ENCODE data around the gene CCDC191. TPM values are rescaled to one million over a fixed set of nuclear protein-coding genes. Genes with fewer than 3 reads are reported as not detected.

CCDC191 gene
- total RNA-seq, 4 donors from 2014 or later = 4.1 to 9.8 (median 7.0) TPM

DNA sequence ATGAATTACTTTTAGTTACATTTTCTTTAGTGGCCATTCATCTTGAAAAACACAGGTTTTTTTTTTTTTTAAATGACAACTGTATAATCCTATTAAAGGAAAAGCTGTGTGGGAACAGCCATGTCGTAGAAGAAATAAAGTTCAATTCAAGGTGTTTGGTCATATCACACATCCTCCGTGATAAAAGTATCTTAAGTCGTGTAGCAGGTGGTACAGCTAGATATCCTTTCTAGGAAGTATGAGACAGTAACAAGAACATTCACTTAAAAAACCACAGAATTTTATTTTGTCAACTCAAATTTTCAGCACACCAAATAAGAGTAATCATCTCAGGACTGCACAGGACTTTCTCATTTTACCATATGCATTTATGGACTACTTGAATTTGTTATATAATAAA, 92.4 kb downstream of the CCDC191 start:
- no peak for DNase-seq
- no peaks in the 10 kb centered on the region for H3K36me3 ChIP-seq
- no peak overlapping the region for H3K27ac ChIP-seq
- H3K9me3 ChIP-seq = no peaks in the 10 kb centered on the region
- no peak for TF ChIP-seq POLR2A (IDR thresholded peaks at IDR 0.05)
- TF ChIP-seq, protein P1, sequence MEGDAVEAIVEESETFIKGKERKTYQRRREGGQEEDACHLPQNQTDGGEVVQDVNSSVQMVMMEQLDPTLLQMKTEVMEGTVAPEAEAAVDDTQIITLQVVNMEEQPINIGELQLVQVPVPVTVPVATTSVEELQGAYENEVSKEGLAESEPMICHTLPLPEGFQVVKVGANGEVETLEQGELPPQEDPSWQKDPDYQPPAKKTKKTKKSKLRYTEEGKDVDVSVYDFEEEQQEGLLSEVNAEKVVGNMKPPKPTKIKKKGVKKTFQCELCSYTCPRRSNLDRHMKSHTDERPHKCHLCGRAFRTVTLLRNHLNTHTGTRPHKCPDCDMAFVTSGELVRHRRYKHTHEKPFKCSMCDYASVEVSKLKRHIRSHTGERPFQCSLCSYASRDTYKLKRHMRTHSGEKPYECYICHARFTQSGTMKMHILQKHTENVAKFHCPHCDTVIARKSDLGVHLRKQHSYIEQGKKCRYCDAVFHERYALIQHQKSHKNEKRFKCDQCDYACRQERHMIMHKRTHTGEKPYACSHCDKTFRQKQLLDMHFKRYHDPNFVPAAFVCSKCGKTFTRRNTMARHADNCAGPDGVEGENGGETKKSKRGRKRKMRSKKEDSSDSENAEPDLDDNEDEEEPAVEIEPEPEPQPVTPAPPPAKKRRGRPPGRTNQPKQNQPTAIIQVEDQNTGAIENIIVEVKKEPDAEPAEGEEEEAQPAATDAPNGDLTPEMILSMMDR (IDR thresholded peaks at IDR 0.05) = no peak
- H3K27me3 ChIP-seq = no peaks in the 10 kb centered on the region
- no peak overlapping the region for H3K4me3 ChIP-seq
- no peaks in the 10 kb centered on the region for H3K4me1 ChIP-seq
- intact Hi-C loops (cut with DNase I; ENCODE audit: low total_unique reads) = no loop called here

DNA sequence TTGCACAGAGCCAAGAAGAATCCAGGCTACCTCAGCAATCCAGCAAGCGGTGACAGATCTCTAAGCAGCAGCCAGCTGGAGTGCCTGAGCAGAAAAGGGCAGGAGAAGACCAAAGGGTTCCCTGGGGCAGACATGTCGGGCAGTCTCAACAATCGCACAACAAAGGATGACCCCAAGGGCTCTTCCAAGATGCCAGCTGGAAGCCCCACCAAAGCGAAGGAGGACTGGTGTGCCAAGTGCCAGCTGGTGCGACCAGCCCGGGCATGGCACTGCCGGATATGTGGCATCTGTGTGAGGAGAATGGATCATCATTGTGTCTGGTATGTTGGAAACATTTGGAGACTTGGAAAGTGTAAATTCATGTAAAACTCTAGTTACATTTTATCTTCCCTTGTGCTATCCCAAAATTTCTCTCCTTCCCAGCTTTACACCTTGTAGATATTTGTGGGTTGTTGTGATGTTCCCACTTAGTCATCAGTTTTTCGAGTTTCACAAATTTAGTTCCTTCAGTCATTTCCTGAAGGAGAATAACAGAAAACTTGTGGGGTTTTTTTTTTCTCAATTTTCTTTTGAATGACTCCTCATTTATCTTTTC, 102.1 kb downstream of the CCDC191 start:
- intact Hi-C loops (cut with DNase I; ENCODE audit: low total_unique reads) = no loop called here
- no peak for DNase-seq
- no peak overlapping the region for H3K27ac ChIP-seq
- H3K4me1 ChIP-seq = no peaks in the 10 kb centered on the region
- H3K9me3 ChIP-seq = no peaks in the 10 kb centered on the region
- no peaks in the 10 kb centered on the region for H3K27me3 ChIP-seq
- H3K36me3 ChIP-seq = no peaks in the 10 kb centered on the region
- no peak overlapping the region for H3K4me3 ChIP-seq
- TF ChIP-seq, protein P1 (IDR thresholded peaks at IDR 0.05) = no peak
- TF ChIP-seq POLR2A (IDR thresholded peaks at IDR 0.05) = no peak

DNA sequence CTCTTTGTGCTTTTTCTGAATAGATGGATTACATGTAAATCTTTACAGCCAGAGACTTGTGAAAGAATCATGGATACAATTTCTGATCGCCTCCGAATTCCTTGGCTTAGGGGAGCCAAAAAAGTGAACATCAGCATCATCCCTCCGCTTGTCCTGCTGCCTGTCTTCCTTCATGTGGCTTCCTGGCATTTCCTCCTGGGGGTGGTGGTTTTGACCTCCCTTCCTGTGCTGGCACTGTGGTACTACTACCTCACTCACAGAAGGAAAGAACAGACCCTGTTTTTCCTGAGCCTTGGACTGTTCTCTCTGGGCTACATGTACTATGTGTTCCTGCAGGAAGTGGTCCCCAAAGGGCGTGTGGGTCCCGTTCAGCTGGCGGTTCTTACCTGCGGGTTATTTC, 102.6 kb downstream of the CCDC191 start:
- no peaks in the 10 kb centered on the region for H3K36me3 ChIP-seq
- no peaks in the 10 kb centered on the region for H3K4me1 ChIP-seq
- no peak for TF ChIP-seq POLR2A (IDR thresholded peaks at IDR 0.05)
- TF ChIP-seq, protein P1 (IDR thresholded peaks at IDR 0.05) = no peak
- no peaks in the 10 kb centered on the region for H3K27me3 ChIP-seq
- H3K9me3 ChIP-seq = no peaks in the 10 kb centered on the region
- H3K27ac ChIP-seq = no peak overlapping the region
- no peak for DNase-seq
- no peak overlapping the region for H3K4me3 ChIP-seq
- intact Hi-C loops (cut with DNase I; ENCODE audit: low total_unique reads) = no loop called here

DNA sequence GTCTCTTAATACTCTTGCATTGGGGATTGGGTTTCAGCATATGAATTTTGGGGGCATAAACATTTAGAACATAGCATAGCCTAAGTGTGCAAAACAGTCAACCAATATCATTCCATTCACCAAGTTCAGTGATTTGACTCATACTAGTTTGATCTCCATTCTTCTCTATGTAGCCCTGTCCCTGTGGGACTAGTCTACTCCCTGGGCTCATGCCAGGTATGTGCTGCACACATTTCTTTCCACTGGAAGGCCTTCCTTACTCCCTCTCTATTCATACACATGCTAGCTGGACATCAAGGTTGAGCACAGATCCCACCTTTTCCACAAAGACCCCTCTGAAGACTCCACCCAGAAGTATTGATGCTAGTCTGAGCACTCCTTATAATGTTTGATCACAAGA, 103.4 kb downstream of the CCDC191 start:
- H3K4me1 ChIP-seq = no peaks in the 10 kb centered on the region
- H3K27me3 ChIP-seq = no peaks in the 10 kb centered on the region
- no peaks in the 10 kb centered on the region for H3K36me3 ChIP-seq
- H3K4me3 ChIP-seq = no peak overlapping the region
- H3K9me3 ChIP-seq = no peaks in the 10 kb centered on the region
- H3K27ac ChIP-seq = no peak overlapping the region
- no peak for DNase-seq
- intact Hi-C loops (cut with DNase I; ENCODE audit: low total_unique reads) = no loop called here
- TF ChIP-seq, protein P1 (IDR thresholded peaks at IDR 0.05) = no peak
- no peak for TF ChIP-seq POLR2A (IDR thresholded peaks at IDR 0.05)

DNA sequence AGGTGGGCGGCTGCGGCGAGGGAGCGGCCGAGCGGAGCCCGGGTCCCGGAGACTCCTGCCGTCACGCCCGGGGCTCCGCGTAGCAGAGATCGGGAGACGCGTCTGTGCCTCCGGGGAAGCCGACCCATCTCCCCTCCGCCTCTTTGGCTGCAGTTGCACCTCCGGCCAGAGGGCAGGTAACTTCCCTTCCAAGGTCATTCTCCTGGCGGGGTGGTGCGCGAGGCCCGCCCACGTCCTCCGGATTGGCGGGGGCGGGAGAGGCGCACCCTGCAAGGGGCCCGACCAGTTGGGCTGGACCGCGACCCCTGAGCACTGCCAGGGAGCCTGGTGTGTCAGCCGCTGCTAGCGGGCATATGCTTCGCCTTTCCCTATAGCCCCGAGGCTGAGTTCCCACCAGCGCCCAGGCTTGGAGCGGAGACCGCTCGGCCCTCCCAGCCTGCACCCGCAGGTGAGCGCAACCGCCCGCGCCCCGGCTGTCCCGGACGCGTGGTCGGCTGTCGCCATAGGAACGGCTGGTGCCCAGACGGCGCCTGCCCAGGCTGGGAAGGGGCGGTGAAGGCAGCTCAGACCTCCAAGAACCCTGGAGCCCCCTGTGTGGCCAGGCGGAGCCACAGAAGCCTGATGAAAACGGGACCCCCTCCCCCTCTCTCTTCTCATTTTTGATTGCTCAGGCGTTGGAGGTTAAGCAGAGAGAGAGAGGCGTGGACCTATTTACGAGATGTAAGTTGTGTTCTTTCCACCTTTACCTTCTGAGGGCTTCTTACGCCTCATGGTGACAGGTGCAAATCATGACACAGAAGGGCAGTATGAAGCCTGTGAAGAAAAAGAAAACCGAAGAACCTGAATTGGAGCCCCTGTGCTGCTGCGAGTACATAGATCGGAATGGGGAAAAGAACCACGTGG, 108.1 kb downstream of the CCDC191 start:
- TF ChIP-seq, protein P1 (IDR thresholded peaks at IDR 0.05) = no peak
- TF ChIP-seq POLR2A (IDR thresholded peaks at IDR 0.05) = no peak
- H3K9me3 ChIP-seq = no peaks in the 10 kb centered on the region
- H3K27me3 ChIP-seq = no peaks in the 10 kb centered on the region
- intact Hi-C loops (cut with DNase I; ENCODE audit: low total_unique reads) = no loop called here
- H3K4me1 ChIP-seq = no peaks in the 10 kb centered on the region
- peak overlapping the region in 1 of 2 donors; percentile 18 for H3K27ac ChIP-seq
- peak overlapping the region; percentile 52 to 60 for H3K4me3 ChIP-seq
- no peaks in the 10 kb centered on the region for H3K36me3 ChIP-seq
- no peak for DNase-seq

Data from uterus (tissue), 4 donors.